Body of pancreas (tissue), 4 donors: ENCODE measurements around the gene TAS2R3. TPM values are rescaled to one million over a fixed set of nuclear protein-coding genes. Genes with fewer than 3 reads are reported as not detected.
A peak's percentile ranks its signal among the peaks of the same experiment; 100 is the strongest.
"Not testable (repeated sequence)": the region's sequence is repeated elsewhere in the genome, so short reads cannot be mapped to it uniquely, and the experiment has no call there.

ENCODE experiments used
- ATAC-seq: fragments of 150-250 bp; one replicate; pipeline ENCODE4 v1.9.1; 2016
- DNase-seq, 4 donors: peaks; one replicate each; pipeline ENCODE4 v3.0.0-alpha.2; 2019
- H3K27ac ChIP-seq, 4 donors: fragments of 200-600 bp; sonication (generic); 1 replicate in 3 of 4; 2 replicates in 1 of 4; pipeline versions ENCODE4 v1.5.1 to v1.6.1; 2016 to 2019; ENCODE audit warnings: mild to moderate bottlenecking in 1 of 4, mixed read lengths in 1 of 4, moderate library complexity in 1 of 4
- H3K27me3 ChIP-seq, 2 donors: fragments of 200-600 bp; sonication (generic); one replicate each; pipeline ENCODE4 v1.6.0; 2016; ENCODE audit warnings: mild to moderate bottlenecking in 1 of 2
- H3K36me3 ChIP-seq, 2 donors: fragments of 200-600 bp; sonication (generic); replicated peaks in 1 of 2; 2 replicates each; pipeline ENCODE4 v1.5.1; 2016; ENCODE audit warnings: low read depth in 2 of 2; ENCODE audit not compliant: insufficient read depth in 1 of 2
- H3K4me1 ChIP-seq: fragments of 200-600 bp; sonication (generic); one replicate; pipeline ENCODE4 v1.6.0; 2016
- H3K4me3 ChIP-seq, 2 donors: fragments of 200-600 bp; sonication (generic); 1 replicate in 1 of 2; 2 replicates in 1 of 2; pipeline ENCODE4 v1.5.1; 2016 to 2019
- H3K9me3 ChIP-seq, 3 donors: fragments of 200-600 bp; sonication (generic); 1 replicate in 2 of 3; 2 replicates in 1 of 3; pipeline ENCODE4 v1.5.1; 2016
- POLR2A ChIP-seq, 3 donors: fragments of 450-650 bp; IDR thresholded peaks; one replicate each; pipeline ENCODE4 v1.6.1; 2016; ENCODE audit warnings: antibody characterized with exemption in 3 of 3, mild to moderate bottlenecking in 2 of 3
- WGBS, 2 donors: methylation state at CpG; one replicate each; pipeline ENCODE4 v1.1.5; 2017; 5-methylcytosine and 5-hydroxymethylcytosine counted together
- intact Hi-C: fragments of 100-400 bp; cut with DNase I; formaldehyde crosslinking; loops from one replicate; pipeline ENCODE4 v1.15.1; 2023
- total RNA-seq, 2 donors: library from RNA; depleted of rRNA; stranded (reverse); fragments of >200 nt; gene quantifications; one replicate each; pipeline ENCODE4 v1.1.0, GENCODE V29; 2016
- TF ChIP-seq, protein P1 (sequence below), 7 experiments: fragments of 450-650 bp in 4 of 7; fragments of 200-600 bp in 3 of 7; sonication (generic) in 3 of 7; IDR thresholded peaks; one replicate each; pipeline ENCODE4 v1.5.1; 2016 to 2019; ENCODE audit warnings: antibody characterized with exemption in 7 of 7

The TAS2R3 gene
- total RNA-seq, 2 donors from 2014 or later: 2.6 TPM; not detected in 1

DNA sequence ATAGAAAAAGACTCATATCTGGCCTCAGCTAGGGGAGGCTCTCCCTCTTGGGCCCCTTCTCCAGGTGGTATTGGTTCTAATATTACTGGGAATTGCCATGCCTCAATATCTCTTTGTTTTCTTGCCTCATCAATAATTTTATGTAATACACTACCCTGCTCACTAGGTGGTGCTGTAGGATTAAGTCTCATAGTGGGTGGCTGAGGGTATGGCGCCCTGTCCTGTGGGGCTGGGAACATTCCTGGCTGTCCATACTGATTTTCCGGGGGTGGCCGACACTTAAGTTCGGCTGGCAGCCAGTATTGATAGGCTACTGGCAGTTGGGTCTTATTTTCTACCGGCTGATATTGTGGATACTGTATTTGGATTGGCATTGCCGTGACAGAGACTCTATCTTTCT, 9.0 kb upstream of the TAS2R3 start:
- no peak overlapping the region for H3K27ac ChIP-seq
- peaks cover 22 to 36% of the 10 kb centered on the region in 2 donors for H3K36me3 ChIP-seq
- no peak for ATAC-seq
- no peak overlapping the region for H3K4me3 ChIP-seq
- no peaks in the 10 kb centered on the region for H3K4me1 ChIP-seq
- WGBS, 2 donors: 83 to 94% methylated on average over 6 of the region's 6 CpGs
- no peak for DNase-seq
- H3K9me3 ChIP-seq: peaks cover 0 to 20% (median 4%) of the 10 kb centered on the region in 3 donors
- no peak for TF ChIP-seq POLR2A (IDR thresholded peaks at IDR 0.05)
- TF ChIP-seq, protein P1, sequence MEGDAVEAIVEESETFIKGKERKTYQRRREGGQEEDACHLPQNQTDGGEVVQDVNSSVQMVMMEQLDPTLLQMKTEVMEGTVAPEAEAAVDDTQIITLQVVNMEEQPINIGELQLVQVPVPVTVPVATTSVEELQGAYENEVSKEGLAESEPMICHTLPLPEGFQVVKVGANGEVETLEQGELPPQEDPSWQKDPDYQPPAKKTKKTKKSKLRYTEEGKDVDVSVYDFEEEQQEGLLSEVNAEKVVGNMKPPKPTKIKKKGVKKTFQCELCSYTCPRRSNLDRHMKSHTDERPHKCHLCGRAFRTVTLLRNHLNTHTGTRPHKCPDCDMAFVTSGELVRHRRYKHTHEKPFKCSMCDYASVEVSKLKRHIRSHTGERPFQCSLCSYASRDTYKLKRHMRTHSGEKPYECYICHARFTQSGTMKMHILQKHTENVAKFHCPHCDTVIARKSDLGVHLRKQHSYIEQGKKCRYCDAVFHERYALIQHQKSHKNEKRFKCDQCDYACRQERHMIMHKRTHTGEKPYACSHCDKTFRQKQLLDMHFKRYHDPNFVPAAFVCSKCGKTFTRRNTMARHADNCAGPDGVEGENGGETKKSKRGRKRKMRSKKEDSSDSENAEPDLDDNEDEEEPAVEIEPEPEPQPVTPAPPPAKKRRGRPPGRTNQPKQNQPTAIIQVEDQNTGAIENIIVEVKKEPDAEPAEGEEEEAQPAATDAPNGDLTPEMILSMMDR (IDR thresholded peaks at IDR 0.05): peak in 6 of 7 experiments; percentile 22 to 61 (median 46)
- no peaks in the 10 kb centered on the region for H3K27me3 ChIP-seq
- intact Hi-C loops: no loop called here

DNA sequence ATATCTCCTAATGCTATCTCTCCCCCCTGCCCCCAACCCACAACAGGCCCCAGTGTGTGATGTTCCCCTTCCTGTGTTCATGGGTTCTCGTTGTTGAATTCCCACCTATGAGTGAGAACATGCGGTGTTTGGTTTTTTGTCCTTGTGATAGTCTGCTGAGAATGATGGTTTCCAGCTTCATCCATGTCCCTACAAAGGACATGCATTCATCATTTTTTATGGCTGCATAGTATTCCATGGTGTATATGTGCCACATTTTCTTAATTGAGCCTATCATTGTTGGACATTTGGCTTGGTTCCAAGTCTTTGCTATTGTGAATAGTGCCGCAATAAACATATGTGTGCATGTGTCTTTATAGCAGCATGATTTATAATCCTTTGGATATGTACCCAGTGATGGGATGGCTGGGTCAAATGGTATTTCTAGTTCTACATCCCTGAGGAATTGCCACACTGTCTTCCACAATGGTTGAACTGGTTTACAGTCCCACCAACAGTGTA, 6.2 kb downstream of the TAS2R3 start:
- H3K27me3 ChIP-seq, H3K27ac ChIP-seq, DNase-seq, ATAC-seq, H3K9me3 ChIP-seq, H3K36me3 ChIP-seq, intact Hi-C loops, H3K4me3 ChIP-seq, H3K4me1 ChIP-seq: not testable (repeated sequence)
- 96 to 98% methylated on average over 3 of the region's 3 CpGs for WGBS, 2 donors

DNA sequence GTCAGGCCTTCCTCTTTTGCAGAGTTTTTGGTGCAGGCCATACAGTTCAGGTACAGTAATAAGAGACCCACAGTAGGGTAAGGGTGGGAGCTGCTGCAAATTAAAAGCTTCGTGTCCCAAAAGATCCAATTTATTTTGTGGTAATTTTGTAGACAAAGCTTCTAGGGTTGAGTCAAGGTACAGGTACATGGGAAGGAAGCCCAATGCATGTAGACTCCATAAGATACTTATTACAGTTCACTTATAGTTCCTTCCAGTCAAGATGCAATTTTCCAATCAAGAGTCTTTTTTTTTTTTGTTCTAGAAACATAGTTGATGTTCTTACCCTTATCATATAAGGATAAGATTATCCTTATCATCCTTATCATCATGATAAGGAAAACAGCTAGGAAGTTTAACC, 12.5 kb downstream of the TAS2R3 start, which contains the start of gene TAS2R4:
Gene TAS2R4, plus strand, starts transcription at position 301 of the 400 bp plus-strand sequence. CDS start 1,815 bp downstream, outside the sequence.
- DNase-seq (no peak), ATAC-seq (no peak)
- H3K36me3 ChIP-seq: no peaks in the 10 kb centered on the region
- no peaks in the 10 kb centered on the region for H3K4me1 ChIP-seq
- H3K4me3 ChIP-seq: no peak within 1 kb of the TSS
- no peak within 1 kb of the TSS for H3K27ac ChIP-seq
- no peak for TF ChIP-seq POLR2A (IDR thresholded peaks at IDR 0.05)
- TF ChIP-seq, protein P1 (IDR thresholded peaks at IDR 0.05): no peak
- no peaks in the 10 kb centered on the region for H3K27me3 ChIP-seq
- H3K9me3 ChIP-seq: no peaks in the 10 kb centered on the region
- WGBS, 2 donors: 96 to 100% methylated on average over 1 of the region's 1 CpG
- intact Hi-C loops: no loop called here

DNA sequence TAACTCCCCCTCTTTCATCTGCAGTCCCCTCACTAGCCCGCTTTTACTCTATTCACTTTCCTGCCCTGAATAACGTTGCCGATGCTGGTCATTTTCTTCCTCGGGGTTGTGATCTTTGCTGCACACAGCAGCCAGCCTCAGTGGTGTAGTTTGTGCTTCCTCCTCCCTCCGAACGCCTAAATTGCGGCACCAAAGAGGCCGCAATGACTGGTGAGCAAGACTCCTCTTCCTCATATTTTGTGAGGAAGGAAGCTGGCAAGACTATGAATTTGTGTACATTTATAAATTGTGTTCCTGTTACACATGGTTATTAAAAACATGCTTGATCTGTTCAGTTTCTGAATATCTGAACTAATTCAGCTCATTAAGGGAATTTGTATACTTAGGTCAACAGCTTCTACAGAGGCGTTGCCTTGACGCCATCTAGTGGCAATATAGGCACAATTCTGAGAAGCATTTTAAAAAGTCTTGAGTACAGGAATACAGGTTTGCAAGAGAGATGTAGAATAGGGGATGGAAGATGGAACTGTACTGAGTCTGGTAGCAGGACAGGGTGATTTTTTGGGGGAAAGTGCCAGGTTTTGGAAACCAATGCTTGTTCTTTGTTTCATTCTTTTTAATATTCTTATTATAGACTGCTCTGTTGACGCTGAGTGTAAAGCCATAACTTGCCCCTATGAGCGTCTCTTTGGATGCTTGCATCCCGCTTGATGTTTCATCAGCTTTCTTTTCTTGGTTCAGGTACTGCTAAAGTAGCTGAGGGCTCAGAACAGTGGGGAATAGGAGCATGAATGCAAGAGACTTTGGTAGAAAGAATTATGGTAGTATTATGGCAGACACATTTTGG, 22.0 kb downstream of the TAS2R3 start:
- Histone ChIP-seq H3K9me3 (no peaks in the 10 kb centered on the region), H3K4me3 (no peak overlapping the region), H3K36me3 (no peaks in the 10 kb centered on the region), H3K27me3 (no peaks in the 10 kb centered on the region), H3K27ac (no peak overlapping the region), H3K4me1 (no peaks in the 10 kb centered on the region)
- DNase-seq: peak; percentile 17 to 50 (median 32)
- TF ChIP-seq POLR2A (IDR thresholded peaks at IDR 0.05): no peak
- TF ChIP-seq, protein P1 (IDR thresholded peaks at IDR 0.05): peak; percentile 53 to 81 (median 69)
- peak; percentile 58 for ATAC-seq
- intact Hi-C loops: no loop called here
- WGBS, 2 donors: 59 to 65% methylated on average over 13 of the region's 13 CpGs

DNA sequence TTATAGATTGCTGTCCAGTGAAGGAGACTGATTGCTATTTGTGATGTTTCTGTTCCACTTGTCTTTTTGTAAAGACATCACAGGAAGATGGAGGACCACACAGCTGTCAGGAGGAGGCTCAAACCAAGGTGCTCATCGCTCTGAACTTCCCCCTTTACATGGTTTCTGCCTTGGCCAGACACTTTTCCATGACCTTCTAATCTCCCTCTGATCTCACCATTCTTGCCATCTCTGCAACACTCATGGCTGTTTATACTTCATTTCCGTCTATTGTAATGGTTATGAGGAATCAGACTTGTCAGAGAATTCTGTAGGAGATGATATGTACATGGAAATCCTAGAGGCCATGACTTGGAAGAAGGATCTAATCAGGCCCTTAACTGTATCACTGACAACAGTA, 24.4 kb downstream of the TAS2R3 start:
- TF ChIP-seq, protein P1 (IDR thresholded peaks at IDR 0.05): no peak
- TF ChIP-seq POLR2A (IDR thresholded peaks at IDR 0.05): no peak
- H3K4me1 ChIP-seq: no peaks in the 10 kb centered on the region
- H3K27ac ChIP-seq: no peak overlapping the region
- DNase-seq (no peak), ATAC-seq (no peak)
- H3K4me3 ChIP-seq: no peak overlapping the region
- no peaks in the 10 kb centered on the region for H3K36me3 ChIP-seq
- H3K9me3 ChIP-seq: no peaks in the 10 kb centered on the region
- no peaks in the 10 kb centered on the region for H3K27me3 ChIP-seq
- WGBS, 2 donors: 85 to 88% methylated on average over 2 of the region's 2 CpGs
- intact Hi-C loops: no loop called here
